PC-9 (cell line): ENCODE data around the gene GRN. TPM values are rescaled to one million over a fixed set of nuclear protein-coding genes. Genes with fewer than 3 reads are reported as not detected.

Source experiments
- BruUV-seq: library from RNA; stranded (reverse); fragments of 400-500 nt; replicated peaks from 2 replicates; lab custom pipeline; 2021; lab: Mats Ljungman, UMichigan
- CTCF ChIA-PET: fragments of 300-600 bp; sonication (Branson Sonifier 250); formaldehyde crosslinking; loops from one replicate; lab custom pipeline; 2022; ENCODE audit warnings: antibody characterized with exemption; lab: Charles Lee
- POLR2A ChIA-PET: fragments of 300-600 bp; sonication (Branson Sonifier 250); formaldehyde crosslinking; loops from one replicate; lab custom pipeline; 2022; ENCODE audit warnings: antibody characterized with exemption; ENCODE audit not compliant: unreplicated experiment; lab: Charles Lee
- DNase-seq, 2 experiments: peaks; one replicate each; pipeline versions ENCODE4 v3.0.0 to v3.0.0-alpha.2; 2015 to 2022; ENCODE audit warnings: mixed read lengths in 1 of 2
- H2AFZ ChIP-seq: fragments of 200-600 bp; sonication (generic); 2 replicates; pipeline ENCODE4 v1.8.1; 2017; ENCODE audit warnings: antibody characterized with exemption
- H3F3A ChIP-seq: fragments of 200-600 bp; sonication (generic); 2 replicates; pipeline ENCODE4 v1.8.1; 2017; ENCODE audit warnings: antibody characterized with exemption, mild to moderate bottlenecking, low read depth; ENCODE audit not compliant: insufficient read depth
- H3K27ac ChIP-seq: fragments of 200-600 bp; sonication (generic); 2 replicates; pipeline ENCODE4 v1.6.1; 2016; ENCODE audit warnings: mixed run types
- H3K27me3 ChIP-seq: fragments of 200-600 bp; sonication (generic); 2 replicates; pipeline ENCODE4 v1.6.1; 2016; ENCODE audit warnings: low read depth, mixed run types; ENCODE audit not compliant: insufficient read depth
- H3K36me3 ChIP-seq: fragments of 200-600 bp; sonication (generic); 2 replicates; pipeline ENCODE4 v1.6.1; 2016; ENCODE audit warnings: low read depth, mixed run types
- H3K4me1 ChIP-seq: fragments of 200-600 bp; sonication (generic); replicated peaks from 2 replicates; pipeline ENCODE4 v1.6.1; 2016; ENCODE audit warnings: mixed run types; ENCODE audit not compliant: insufficient read depth
- H3K4me2 ChIP-seq: fragments of 200-600 bp; sonication (generic); 2 replicates; pipeline ENCODE4 v1.6.1; 2017; ENCODE audit warnings: mixed run types
- H3K4me3 ChIP-seq: fragments of 200-600 bp; sonication (generic); 2 replicates; pipeline ENCODE4 v1.6.1; 2016; ENCODE audit warnings: mixed run types
- H3K79me2 ChIP-seq: fragments of 200-600 bp; sonication (generic); 2 replicates; pipeline ENCODE4 v1.6.1; 2017; ENCODE audit warnings: low read depth, mixed run types
- H3K9me2 ChIP-seq: fragments of 200-600 bp; sonication (generic); 2 replicates; pipeline ENCODE4 v1.8.1; 2017; ENCODE audit warnings: mild to moderate bottlenecking; ENCODE audit not compliant: insufficient read depth
- H3K9me3 ChIP-seq: fragments of 200-600 bp; sonication (generic); 2 replicates; pipeline ENCODE4 v1.8.1; 2016; ENCODE audit warnings: low read depth; ENCODE audit not compliant: insufficient read depth
- H4K20me1 ChIP-seq: fragments of 200-600 bp; sonication (generic); 2 replicates; pipeline ENCODE4 v1.8.1; 2017; ENCODE audit not compliant: insufficient read depth
- CTCF ChIP-seq: fragments of 200-600 bp; sonication (generic); conservative IDR thresholded peaks from 2 replicates; pipeline ENCODE4 v1.6.1; 2017; ENCODE audit warnings: mixed run types, antibody characterized with exemption, mild to moderate bottlenecking, moderate library complexity
- EZH2 ChIP-seq: fragments of 200-600 bp; sonication (generic); IDR thresholded peaks from 2 replicates; pipeline ENCODE4 v1.8.0; 2017; ENCODE audit warnings: antibody characterized with exemption, low read depth
- intact Hi-C: fragments of 100-400 bp; cut with micrococcal nuclease; formaldehyde crosslinking; loops from one replicate; pipeline ENCODE4 v1.10.0; 2022; ENCODE audit not compliant: unreplicated experiment
- total RNA-seq: library from RNA; stranded (reverse); gene quantifications from 2 replicates; pipeline ENCODE4 v1.2.3, GENCODE V29; 2021

The GRN gene
- total RNA-seq, 1 experiment from 2014 or later: 226 TPM

- Histone ChIP-seq H3K4me2 (no peak overlapping the region), H3K9me3 (no peaks in the 10 kb centered on the region), H4K20me1 (no peaks in the 10 kb centered on the region), H3K4me3 (no peak overlapping the region), H3K36me3 (no peaks in the 10 kb centered on the region), H3K27ac (no peak overlapping the region), H3K9me2 (no peaks in the 10 kb centered on the region), H3F3A (peaks cover 5% of the 10 kb centered on the region; the same call in 1 of the 2 replicates), H2AFZ (no peak overlapping the region), H3K79me2 (no peaks in the 10 kb centered on the region), H3K4me1 (no peaks in the 10 kb centered on the region), H3K27me3 (peaks cover 10% of the 10 kb centered on the region; the same call in 1 of the 2 replicates)
- no TSS peak for BruUV-seq
- TF ChIP-seq EZH2 (no peak), CTCF (no peak)
- ChIA-PET CTCF (no interaction called here), POLR2A (no interaction called here)
- intact Hi-C loops: no loop called here
- no peak for DNase-seq
Observed at GRCh38 chr17:44360826-44361225, 15.7 kb downstream of the GRN start.

GRCh38 chr17:44361292-44362260 is 16.5 kb downstream of the GRN start:
- Histone ChIP-seq H3K27me3 (peaks cover 18% of the 10 kb centered on the region; the same call in 1 of the 2 replicates), H3K27ac (no peak overlapping the region), H3K36me3 (no peaks in the 10 kb centered on the region), H3K4me1 (no peaks in the 10 kb centered on the region), H3K9me2 (no peaks in the 10 kb centered on the region), H3F3A (peaks cover 5% of the 10 kb centered on the region; the same call in 1 of the 2 replicates), H2AFZ (no peak overlapping the region), H4K20me1 (no peaks in the 10 kb centered on the region), H3K9me3 (no peaks in the 10 kb centered on the region), H3K4me2 (no peak overlapping the region), H3K79me2 (no peaks in the 10 kb centered on the region), H3K4me3 (no peak overlapping the region)
- ChIA-PET CTCF (no interaction called here), POLR2A (no interaction called here)
- intact Hi-C loops: no loop called here
- TF ChIP-seq EZH2 (no peak), CTCF (no peak)
- BruUV-seq: no TSS peak
- no peak for DNase-seq

GRCh38 chr17:44362459-44362948 is 17.4 kb downstream of the GRN start:
- no peak for DNase-seq
- Histone ChIP-seq H3K4me3 (peak overlapping the region; percentile 66; the same call in 1 of the 2 replicates), H3K36me3 (no peaks in the 10 kb centered on the region), H3K79me2 (no peaks in the 10 kb centered on the region), H3K4me2 (peak overlapping the region; percentile 89), H2AFZ (no peak overlapping the region), H3K27me3 (peaks cover 18% of the 10 kb centered on the region; the same call in 1 of the 2 replicates), H3K9me3 (no peaks in the 10 kb centered on the region), H3K27ac (no peak overlapping the region), H3K4me1 (no peaks in the 10 kb centered on the region), H3F3A (peaks cover 5% of the 10 kb centered on the region; the same call in 1 of the 2 replicates), H4K20me1 (no peaks in the 10 kb centered on the region), H3K9me2 (no peaks in the 10 kb centered on the region)
- POLR2A ChIA-PET: interaction anchor here (0.5 to 0.6 kb wide), 2 partner anchors 31 to 306 kb away, joined by 7 to 11 read pairs; no protein-coding TSS in a partner anchor
- TF ChIP-seq EZH2: no peak
- TF ChIP-seq CTCF: no peak
- intact Hi-C loops: no loop called here
- no TSS peak for BruUV-seq
- CTCF ChIA-PET: interaction anchor here (0.5 to 0.6 kb wide), 2 partner anchors 81 to 108 kb away, joined by 4 to 5 read pairs; no protein-coding TSS in a partner anchor
